ENCODE measurements around the gene CMTM7.

- TF ChIP-seq UBTF (IDR thresholded peaks at IDR 0.05; ENCODE audit: borderline replicate concordance in 1 of 2, low read depth in 2 of 2, low read length in 2 of 2) = no peak
- TF ChIP-seq NFRKB (IDR thresholded peaks at IDR 0.05; ENCODE audit: low read depth) = no peak
- no peak for TF ChIP-seq ZNF639 (CRISPR knock-in tag; conservative IDR thresholded peaks at IDR 0.05 in 1 of 2, IDR thresholded peaks at IDR 0.05 in 1 of 2)
- TF ChIP-seq CHD2 (IDR thresholded peaks at IDR 0.05; ENCODE audit: low read depth, low read length) = no peak
- no peak for TF ChIP-seq TFAM (CRISPR knock-in tag; conservative IDR thresholded peaks at IDR 0.05)
- no peak for TF ChIP-seq TFAP4 (CRISPR knock-in tag; IDR thresholded peaks at IDR 0.05; ENCODE audit: borderline replicate concordance)
- TF ChIP-seq FOXO4 (CRISPR knock-in tag; IDR thresholded peaks at IDR 0.05) = no peak
Observed at GRCh38 chr3:32440611-32441350, 49.1 kb downstream of the CMTM7 start.

Data from K562 (cell line).